H1 (cell line): ENCODE results near the gene CD34. TPM values are rescaled to one million over a fixed set of nuclear protein-coding genes. Genes with fewer than 3 reads are reported as not detected.
A peak's percentile ranks its signal among the peaks of the same experiment; 100 is the strongest.

Experiments used
- CTCF ChIA-PET: fragments of 300-600 bp; sonication (Branson Sonifier 250); formaldehyde crosslinking; loops from one replicate; lab custom pipeline; 2021; ENCODE audit not compliant: partially characterized antibody; lab: Charles Lee
- POLR2A ChIA-PET: fragments of 300-600 bp; sonication (Branson Sonifier 250); formaldehyde crosslinking; loops from one replicate; lab custom pipeline; 2021; ENCODE audit warnings: inconsistent platforms; ENCODE audit not compliant: partially characterized antibody; lab: Charles Lee
- DNase-seq, 2 experiments: peaks; one replicate each; pipeline versions ENCODE4 v3.0.0 to v3.0.0-alpha.2; 2010 to 2022; ENCODE audit warnings: low spot score in 2 of 2, low read depth in 1 of 2, mixed read lengths in 1 of 2
- FAIRE-seq: peaks from 2 replicates; lab custom pipeline; 2011; peaks lifted over from hg19 to GRCh38; lab: Jason Lieb, UNC
- H2AFZ ChIP-seq: 2 replicates; pipeline ENCODE4 v1.8.1; 2012; ENCODE audit warnings: low read length, inconsistent platforms
- H2AK5ac ChIP-seq: 2 replicates; pipeline ENCODE4 v1.6.1; 2013; ENCODE audit warnings: low read depth, low read length
- H2BK120ac ChIP-seq: replicated peaks from 2 replicates; pipeline ENCODE3; 2013; ENCODE audit warnings: low read depth, low read length, inconsistent platforms
- H2BK12ac ChIP-seq: 2 replicates; pipeline ENCODE4 v1.6.1; 2013; ENCODE audit warnings: low read depth, low read length
- H2BK15ac ChIP-seq: 2 replicates; pipeline ENCODE4 v1.6.1; 2013; ENCODE audit warnings: low read length
- H2BK20ac ChIP-seq: 2 replicates; pipeline ENCODE4 v1.6.1; 2013; ENCODE audit warnings: low read length
- H2BK5ac ChIP-seq: 2 replicates; pipeline ENCODE4 v1.6.1; 2013; ENCODE audit warnings: low read depth, low read length
- H3K14ac ChIP-seq: 2 replicates; pipeline ENCODE4 v1.6.1; 2013; ENCODE audit warnings: inconsistent platforms; ENCODE audit not compliant: insufficient read length
- H3K18ac ChIP-seq: 2 replicates; pipeline ENCODE4 v1.6.1; 2013; ENCODE audit warnings: low read length; ENCODE audit errors: extremely low read depth
- H3K23ac ChIP-seq: 2 replicates; pipeline ENCODE4 v1.6.1; 2013; ENCODE audit warnings: inconsistent platforms; ENCODE audit not compliant: insufficient read length
- H3K23me2 ChIP-seq: 2 replicates; pipeline ENCODE4 v1.6.1; 2013; ENCODE audit warnings: low read depth, low read length
- H3K27ac ChIP-seq: 2 replicates; pipeline ENCODE4 v1.6.1; 2011; ENCODE audit warnings: low read depth, low read length, inconsistent platforms
- H3K27me3 ChIP-seq, 4 experiments: replicated peaks in 1 of 4; 1 replicate in 1 of 4; 2 replicates in 3 of 4; pipeline versions ENCODE4 v1.6.1 to v1.8.1; 2011 to 2013; ENCODE audit warnings: low read length in 3 of 4, mild to moderate bottlenecking in 3 of 4, inconsistent platforms in 2 of 4, mixed read lengths in 2 of 4, moderate library complexity in 1 of 4; ENCODE audit not compliant: control insufficient read depth in 3 of 4, insufficient read depth in 3 of 4; ENCODE audit errors: extremely low read depth in 1 of 4
- H3K36me3 ChIP-seq, 4 experiments: 2 replicates each; pipeline versions ENCODE4 v1.6.1 to v1.8.1; 2011 to 2013; ENCODE audit warnings: mild to moderate bottlenecking in 4 of 4, low read length in 3 of 4, moderate library complexity in 2 of 4, control low read depth in 1 of 4, inconsistent platforms in 1 of 4; ENCODE audit not compliant: insufficient read depth in 4 of 4, control insufficient read depth in 2 of 4
- H3K4ac ChIP-seq: replicated peaks from 2 replicates; pipeline ENCODE3; 2013; ENCODE audit warnings: low read length, low read depth, mixed read lengths, inconsistent platforms; ENCODE audit not compliant: insufficient read length
- H3K4me1 ChIP-seq, 4 experiments: replicated peaks in 1 of 4; 1 replicate in 1 of 4; 2 replicates in 3 of 4; pipeline versions ENCODE4 v1.6.1 to v1.8.1; 2011 to 2013; ENCODE audit warnings: low read length in 3 of 4, inconsistent platforms in 2 of 4, mixed read lengths in 1 of 4; ENCODE audit not compliant: insufficient read depth in 4 of 4, control insufficient read depth in 3 of 4
- H3K4me2 ChIP-seq, 2 experiments: 2 replicates each; pipeline versions ENCODE4 v1.6.1 to v1.8.1; 2011 to 2013; ENCODE audit warnings: low read depth in 2 of 2, low read length in 2 of 2, control low read depth in 1 of 2, inconsistent platforms in 1 of 2, mild to moderate bottlenecking in 1 of 2; ENCODE audit not compliant: insufficient read depth in 1 of 2
- H3K4me3 ChIP-seq, 4 experiments: fragments of 200-600, 300-600 bp in 1 of 4; sonication (generic), shearing (Covaris generic), sonication (Bioruptor Twin) in 1 of 4; 2 replicates each; pipeline versions ENCODE4 v1.5.1 to v1.8.1; 2011 to 2016; ENCODE audit warnings: low read length in 4 of 4, low read depth in 3 of 4, control low read depth in 2 of 4, inconsistent platforms in 2 of 4, mild to moderate bottlenecking in 2 of 4, mixed read lengths in 1 of 4, moderate library complexity in 1 of 4; ENCODE audit not compliant: insufficient read depth in 2 of 4; ENCODE audit errors: extremely low read depth in 1 of 4
- H3K56ac ChIP-seq: replicated peaks from 2 replicates; pipeline ENCODE3; 2013; ENCODE audit warnings: low read depth, mild to moderate bottlenecking, mixed read lengths, low read length, inconsistent platforms; ENCODE audit not compliant: insufficient read length
- H3K79me1 ChIP-seq: 2 replicates; pipeline ENCODE4 v1.6.1; 2013; ENCODE audit warnings: low read depth, low read length, control low read depth
- H3K79me2 ChIP-seq, 2 experiments: 2 replicates each; pipeline versions ENCODE4 v1.6.1 to v1.8.1; 2012 to 2013; ENCODE audit warnings: low read length in 2 of 2, mild to moderate bottlenecking in 2 of 2, inconsistent platforms in 1 of 2; ENCODE audit not compliant: insufficient read depth in 2 of 2, control insufficient read depth in 1 of 2
- H3K9ac ChIP-seq, 4 experiments: replicated peaks in 1 of 4; 1 replicate in 1 of 4; 2 replicates in 3 of 4; pipeline versions ENCODE4 v1.6.1 to v1.8.1; 2011 to 2013; ENCODE audit warnings: low read depth in 3 of 4, low read length in 3 of 4, control low read depth in 2 of 4, mild to moderate bottlenecking in 2 of 4, moderate library complexity in 2 of 4, inconsistent platforms in 1 of 4; ENCODE audit errors: extremely low read depth in 1 of 4
- H3K9me3 ChIP-seq, 2 experiments: 2 replicates each; pipeline versions ENCODE4 v1.6.1 to v1.8.1; 2012 to 2013; ENCODE audit warnings: mild to moderate bottlenecking in 2 of 2, moderate library complexity in 2 of 2, control low read depth in 1 of 2, inconsistent platforms in 1 of 2, low read depth in 1 of 2, low read length in 1 of 2, mixed read lengths in 1 of 2; ENCODE audit not compliant: insufficient read depth in 2 of 2
- H4K20me1 ChIP-seq, 2 experiments: replicated peaks in 1 of 2; 2 replicates each; pipeline versions ENCODE3 to v1.8.1; 2011 to 2013; ENCODE audit warnings: inconsistent platforms in 2 of 2, low read length in 2 of 2, mild to moderate bottlenecking in 1 of 2; ENCODE audit not compliant: insufficient read depth in 2 of 2, control insufficient read depth in 1 of 2
- H4K5ac ChIP-seq: 2 replicates; pipeline ENCODE4 v1.6.1; 2013; ENCODE audit warnings: low read length, low read depth, mixed read lengths, inconsistent platforms; ENCODE audit not compliant: insufficient read length
- H4K8ac ChIP-seq: 2 replicates; pipeline ENCODE4 v1.8.0; 2013; ENCODE audit warnings: mild to moderate bottlenecking, moderate library complexity, low read length, inconsistent platforms; ENCODE audit not compliant: insufficient read depth; ENCODE audit errors: extremely low read depth
- H4K91ac ChIP-seq: replicated peaks from 2 replicates; pipeline ENCODE3; 2013; ENCODE audit warnings: low read length, mixed read lengths, inconsistent platforms; ENCODE audit not compliant: insufficient read length
- RAD21 ChIP-seq, 2 experiments: IDR thresholded peaks in 1 of 2; conservative IDR thresholded peaks in 1 of 2; 2 replicates each; pipeline ENCODE4 v1.6.1; 2011; ENCODE audit warnings: low read depth in 2 of 2, low read length in 2 of 2, improper control_type of control experiment in 1 of 2, inconsistent platforms in 1 of 2, mild to moderate bottlenecking in 1 of 2, moderate library complexity in 1 of 2
- SP4 ChIP-seq: IDR thresholded peaks from 2 replicates; pipeline ENCODE4 v1.6.1; 2012; ENCODE audit warnings: low read length, inconsistent platforms
- WGBS, 2 experiments: shearing (Covaris generic) in 1 of 2; methylation state at CpG; one replicate each; pipeline versions ENCODE4 v1.1.6 to v1.1.7; 2013 to 2015; ENCODE audit warnings: low lambda C conversion rate in 2 of 2, mixed read lengths in 2 of 2, inconsistent platforms in 1 of 2, low coverage in 1 of 2, missing lambda C conversion rate in 1 of 2; ENCODE audit not compliant: insufficient replicate concordance in 2 of 2, insufficient coverage in 1 of 2, insufficient read length in 1 of 2; ENCODE audit errors: extremely low coverage in 1 of 2, missing lambda C conversion rate in 1 of 2; 5-methylcytosine and 5-hydroxymethylcytosine counted together
- polyA plus RNA-seq, 7 experiments: library from polyadenylated mRNA; depleted of rRNA in 3 of 7; stranded (reverse) in 5 of 7; unstranded in 2 of 7; fragments of >200 nt in 5 of 7; fragments of 200-250 nt in 2 of 7; gene quantifications; 1 replicate in 5 of 7; 2 replicates in 1 of 7; 4 replicates in 1 of 7; pipeline versions ENCODE4 v1.2.1 to v1.2.3, GENCODE V29; 2011 to 2013; ENCODE audit warnings: missing spikeins in 2 of 7, mixed read lengths in 2 of 7
- total RNA-seq: library from RNA; stranded (reverse); fragmentation: NEBNext Ultra II Directional; extraction: Animal tissue kit (Norgen Biotek cat#: 25700); gene quantifications from 2 replicates; pipeline ENCODE4 v1.2.1, GENCODE V29; 2021

CD34 gene
- total and polyA plus RNA-seq, 2 of the 8 experiments (the other 6 are each of a cell fraction or from before 2014, with no cell fraction given) = 0.39 to 0.54 TPM

- Histone ChIP-seq H3K9ac (no peak overlapping the region), H3K79me2 (no peaks in the 10 kb centered on the region), H2AFZ (0 out of 2 replicates have a peak overlapping the region, but pooled peaks have one; percentile 23), H3K4me2 (no peak overlapping the region), H3K14ac (no peak overlapping the region), H3K79me1 (no peaks in the 10 kb centered on the region), H2BK15ac (no peak overlapping the region), H3K36me3 (no peaks in the 10 kb centered on the region), H3K27me3 (peaks cover 11 to 40% (median 31%) of the 10 kb centered on the region in 4 experiments), H4K5ac (no peak overlapping the region), H2BK20ac (no peak overlapping the region), H3K18ac (no peak overlapping the region), H3K4ac (no peak overlapping the region), H2BK120ac (no peak overlapping the region), H2BK5ac (no peak overlapping the region), H3K27ac (no peak overlapping the region), H4K91ac (no peak overlapping the region), H3K23me2 (peaks cover 10% of the 10 kb centered on the region; the same call in 1 of the 2 replicates), H2BK12ac (no peak overlapping the region), H4K8ac (no peak overlapping the region), H3K4me1 (peaks cover 0 to 2% (median 0%) of the 10 kb centered on the region in 4 experiments; a peak in 1 of 7 replicates), H3K9me3 (no peaks in the 10 kb centered on the region), H4K20me1 (no peaks in the 10 kb centered on the region), H2AK5ac (no peak overlapping the region), H3K4me3 (no peak overlapping the region), H3K56ac (no peak overlapping the region), H3K23ac (no peak overlapping the region)
- FAIRE-seq = no peak
- 81% methylated on average over 7 of the region's 7 CpGs; no CpG with 5 or more reads in 1 of the 2 experiments for WGBS, 2 experiments
- ChIA-PET POLR2A (interaction anchor here (0.8 kb wide), 1 partner anchor 55 kb away, joined by 3 read pairs; no protein-coding TSS in a partner anchor), CTCF (interaction anchor here (0.7 to 3.6 kb wide), 14 partner anchors 9 to 1786 kb away, joined by 3 to 25 read pairs (median 5); partner anchors contain the start of gene PLXNA2)
- no peak for DNase-seq
- TF ChIP-seq RAD21 (IDR thresholded peaks at IDR 0.05 in 1 of 2, conservative IDR thresholded peaks at IDR 0.05 in 1 of 2; ENCODE audit: low read depth in 2 of 2, low read length in 2 of 2) (peak in 1 of 2 experiments; percentile 21; a peak in 2 of 4 replicates), SP4 (no peak)
Observed at GRCh38 chr1:207908107-207908734, 2.7 kb downstream of the CD34 start.
